Activated CD8-positive, alpha-beta T cell treated with anti-CD3 and anti-CD28 coated beads for 36 hours (primary cell): ENCODE results near the gene ORMDL1. TPM values are rescaled to one million over a fixed set of nuclear protein-coding genes. Genes with fewer than 3 reads are reported as not detected.

Experiments used
- ATAC-seq: fragments of 200-7000 bp; cut with Tn5 transposase; one replicate; pipeline ENCODE4 v1.10.0; 2021; ENCODE audit warnings: mild to moderate bottlenecking, moderate library complexity
- CTCF ChIA-PET: fragments of 350-600 bp; sonication (Branson Sonifier 250); formaldehyde crosslinking; loops from one replicate; lab custom pipeline; 2021; ENCODE audit warnings: antibody characterized with exemption; lab: Charles Lee
- POLR2A ChIA-PET: fragments of 350-600 bp; sonication (Branson Sonifier 250); formaldehyde crosslinking; loops from one replicate; lab custom pipeline; 2021; ENCODE audit warnings: antibody characterized with exemption; lab: Charles Lee
- DNase-seq: peaks from one replicate; pipeline ENCODE4 v3.0.0-alpha.2; 2020
- H3K27ac Mint-ChIP-seq: one replicate; pipeline ENCODE4 v1.8.0; 2021; ENCODE audit warnings: mild to moderate bottlenecking, mixed read lengths
- H3K27me3 Mint-ChIP-seq: one replicate; pipeline ENCODE4 v1.8.0; 2021; ENCODE audit warnings: mixed read lengths
- H3K36me3 Mint-ChIP-seq: one replicate; pipeline ENCODE4 v1.8.0; 2021; ENCODE audit warnings: low read depth, mixed read lengths
- H3K4me1 Mint-ChIP-seq: one replicate; pipeline ENCODE4 v1.8.0; 2021; ENCODE audit warnings: low read depth, mixed read lengths
- H3K4me3 Mint-ChIP-seq: one replicate; pipeline ENCODE4 v1.8.0; 2021; ENCODE audit warnings: mild to moderate bottlenecking, moderate library complexity, mixed read lengths
- H3K9me3 Mint-ChIP-seq: one replicate; pipeline ENCODE4 v1.8.0; 2021; ENCODE audit warnings: mixed read lengths
- intact Hi-C: fragments of 100-400 bp; cut with micrococcal nuclease; formaldehyde crosslinking; loops from one replicate; pipeline ENCODE4 v1.10.0; 2022
- total RNA-seq, 2 experiments: library from RNA; stranded (reverse); gene quantifications; one replicate each; pipeline ENCODE4 v1.2.3, GENCODE V29; 2021
- TF ChIP-seq, protein P1 (sequence below): fragments of 200-600 bp; IDR thresholded peaks from one replicate; pipeline ENCODE4 v1.8.0; 2022; ENCODE audit warnings: antibody characterized with exemption, mild to moderate bottlenecking

ORMDL1 gene, protein sequence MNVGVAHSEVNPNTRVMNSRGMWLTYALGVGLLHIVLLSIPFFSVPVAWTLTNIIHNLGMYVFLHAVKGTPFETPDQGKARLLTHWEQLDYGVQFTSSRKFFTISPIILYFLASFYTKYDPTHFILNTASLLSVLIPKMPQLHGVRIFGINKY
- total RNA-seq, result 10 to 100 TPM; 48.2 to 53.7 TPM

DNA sequence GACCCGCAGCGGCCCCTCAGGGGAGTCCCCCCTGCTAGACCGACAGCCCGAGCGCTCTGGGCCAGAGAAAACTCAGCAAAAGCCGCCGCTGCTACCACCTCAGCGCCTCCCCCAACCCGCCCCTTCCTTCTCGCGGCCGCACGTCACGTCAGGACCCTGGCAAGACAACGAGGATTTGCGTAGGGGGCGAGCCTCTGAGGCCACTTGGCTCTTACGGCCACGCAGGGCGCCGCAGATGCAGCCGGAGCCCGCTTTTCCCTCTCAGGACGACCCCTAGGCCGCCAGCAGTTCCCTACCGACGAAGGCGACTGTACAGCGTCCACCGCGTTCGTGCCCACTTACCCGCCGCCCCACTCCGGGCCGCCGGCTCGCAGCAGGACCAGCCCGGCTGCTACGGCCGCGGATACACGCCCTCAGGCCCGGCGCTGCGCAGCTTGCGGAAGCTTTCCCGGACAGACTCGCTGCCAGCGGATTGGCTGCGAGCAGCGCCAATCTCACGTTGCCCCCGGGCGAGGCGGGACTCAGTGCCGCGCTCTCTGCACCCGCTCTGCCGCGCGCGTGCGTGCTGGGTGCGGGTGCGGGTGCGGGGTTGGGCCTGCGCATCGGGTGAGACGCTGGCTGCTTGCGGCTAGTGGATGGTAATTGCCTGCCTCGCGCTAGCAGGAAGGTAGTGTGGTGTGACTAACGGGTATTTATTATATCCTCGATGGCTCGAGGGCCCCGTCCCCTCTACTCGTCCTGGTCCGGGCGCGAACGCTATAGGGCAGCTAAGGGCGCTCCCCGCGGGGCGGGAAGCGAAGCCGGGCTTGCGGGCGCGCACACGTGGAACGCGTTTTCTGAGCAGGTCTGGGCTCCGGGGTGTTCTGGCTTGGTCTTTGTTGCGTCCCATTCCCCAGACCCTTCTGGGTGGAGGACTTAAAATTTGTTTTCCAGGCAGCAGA lies at the start of gene ORMDL1, which contains the start of gene PMS1:
TSS of gene ORMDL1 (minus strand) at position 413 of the 941 bp plus-strand sequence. CDS start 1,744 bp downstream, outside the sequence.
TSS of gene PMS1 (plus strand) at position 524 of the 941 bp plus-strand sequence. CDS start 7,360 bp downstream, outside the sequence.
- intact Hi-C loops, result loop anchor here (2.0 kb wide), 1 partner anchor 21 kb away; the partner anchor contains the start of gene OSGEPL1
- peak within 1 kb of the TSS; percentile 97 for H3K4me3 Mint-ChIP-seq
- POLR2A ChIA-PET, result interaction anchor here (0.8 to 2.7 kb wide), 8 partner anchors 13 to 536 kb away, joined by 3 to 18 read pairs (median 5); partner anchors contain the start of genes ASNSD1 and OSGEPL1
- no peaks in the 10 kb centered on the region for H3K27me3 Mint-ChIP-seq
- TF ChIP-seq, protein P1, sequence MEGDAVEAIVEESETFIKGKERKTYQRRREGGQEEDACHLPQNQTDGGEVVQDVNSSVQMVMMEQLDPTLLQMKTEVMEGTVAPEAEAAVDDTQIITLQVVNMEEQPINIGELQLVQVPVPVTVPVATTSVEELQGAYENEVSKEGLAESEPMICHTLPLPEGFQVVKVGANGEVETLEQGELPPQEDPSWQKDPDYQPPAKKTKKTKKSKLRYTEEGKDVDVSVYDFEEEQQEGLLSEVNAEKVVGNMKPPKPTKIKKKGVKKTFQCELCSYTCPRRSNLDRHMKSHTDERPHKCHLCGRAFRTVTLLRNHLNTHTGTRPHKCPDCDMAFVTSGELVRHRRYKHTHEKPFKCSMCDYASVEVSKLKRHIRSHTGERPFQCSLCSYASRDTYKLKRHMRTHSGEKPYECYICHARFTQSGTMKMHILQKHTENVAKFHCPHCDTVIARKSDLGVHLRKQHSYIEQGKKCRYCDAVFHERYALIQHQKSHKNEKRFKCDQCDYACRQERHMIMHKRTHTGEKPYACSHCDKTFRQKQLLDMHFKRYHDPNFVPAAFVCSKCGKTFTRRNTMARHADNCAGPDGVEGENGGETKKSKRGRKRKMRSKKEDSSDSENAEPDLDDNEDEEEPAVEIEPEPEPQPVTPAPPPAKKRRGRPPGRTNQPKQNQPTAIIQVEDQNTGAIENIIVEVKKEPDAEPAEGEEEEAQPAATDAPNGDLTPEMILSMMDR, result no peak
- peaks cover 56% of the 10 kb centered on the region for H3K36me3 Mint-ChIP-seq
- H3K4me1 Mint-ChIP-seq, result peaks cover 49% of the 10 kb centered on the region
- peak; percentile 92 for ATAC-seq
- DNase-seq, result peak; percentile 95
- CTCF ChIA-PET, result interaction anchor here (1.2 to 4.2 kb wide), 3 partner anchors 12 to 33 kb away, joined by 3 to 23 read pairs (median 3); partner anchors contain the start of gene OSGEPL1
- H3K27ac Mint-ChIP-seq, result peak within 1 kb of the TSS; percentile 97
- H3K9me3 Mint-ChIP-seq, result no peaks in the 10 kb centered on the region

DNA sequence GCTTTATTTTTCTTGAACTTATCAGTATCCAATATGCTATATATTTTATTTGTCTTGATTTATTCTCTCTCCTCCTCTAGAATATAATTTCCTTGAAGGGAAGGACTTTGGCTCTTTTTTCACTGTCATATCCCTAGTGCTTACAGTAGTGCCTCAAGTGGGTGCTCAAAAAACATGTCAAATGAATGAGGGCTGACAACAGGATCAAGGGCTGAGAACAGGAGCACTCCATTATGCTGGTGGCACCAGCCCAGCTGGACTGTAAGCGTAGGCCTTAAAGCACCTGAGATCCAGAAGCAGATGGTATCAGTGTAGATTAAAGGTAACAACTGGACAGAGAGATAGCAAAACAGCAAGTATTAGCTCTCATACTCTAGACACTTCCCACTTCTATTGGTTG lies 46.4 kb upstream of the ORMDL1 start:
- CTCF ChIA-PET, result interaction anchor here (1.1 kb wide), 2 partner anchors 12 to 32 kb away, joined by 3 read pairs; no protein-coding TSS in a partner anchor
- Mint-ChIP-seq H3K9me3 (no peaks in the 10 kb centered on the region), H3K27me3 (no peaks in the 10 kb centered on the region), H3K36me3 (peaks cover 21% of the 10 kb centered on the region), H3K27ac (no peak overlapping the region), H3K4me1 (peaks cover 2% of the 10 kb centered on the region), H3K4me3 (no peak overlapping the region)
- POLR2A ChIA-PET, result no interaction called here
- TF ChIP-seq, protein P1, result no peak
- intact Hi-C loops, result no loop called here
- DNase-seq (no peak), ATAC-seq (no peak)

- peaks cover 20% of the 10 kb centered on the region for H3K36me3 Mint-ChIP-seq
- intact Hi-C loops, result no loop called here
- TF ChIP-seq, protein P1, result no peak
- H3K27ac Mint-ChIP-seq, result no peak overlapping the region
- no peak for DNase-seq
- no peaks in the 10 kb centered on the region for H3K27me3 Mint-ChIP-seq
- H3K9me3 Mint-ChIP-seq, result no peaks in the 10 kb centered on the region
- H3K4me3 Mint-ChIP-seq, result no peak overlapping the region
- ChIA-PET CTCF (interaction anchor here (1.3 kb wide), 1 partner anchor 8 kb away, joined by 4 read pairs; no protein-coding TSS in a partner anchor), POLR2A (no interaction called here)
- H3K4me1 Mint-ChIP-seq, result peaks cover 2% of the 10 kb centered on the region
- no peak for ATAC-seq
These were observed 45.1 kb upstream of the ORMDL1 start for GRCh38 chr2:189829102-189829833.

DNA sequence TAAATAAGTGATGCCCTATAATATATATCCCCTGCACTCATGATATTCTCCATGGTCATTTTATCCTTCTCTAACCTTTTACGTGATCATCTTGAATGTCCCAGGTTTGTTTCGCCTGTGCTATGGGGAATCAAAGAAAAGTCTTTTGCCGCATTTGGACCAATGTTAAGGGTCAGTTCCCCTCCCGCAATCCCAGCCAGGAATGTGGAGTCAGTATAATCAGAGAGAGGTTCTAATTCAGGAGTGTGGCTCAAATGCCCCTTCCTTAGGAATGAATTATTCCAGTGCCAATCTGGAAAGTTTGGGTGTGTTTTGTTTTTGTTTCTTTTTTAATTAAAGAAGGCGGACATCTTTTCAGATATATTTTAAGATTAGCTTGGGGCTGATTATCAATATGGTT lies 41.9 kb upstream of the ORMDL1 start:
- Mint-ChIP-seq H3K4me3 (no peak overlapping the region), H3K36me3 (peaks cover 18% of the 10 kb centered on the region), H3K27me3 (no peaks in the 10 kb centered on the region), H3K4me1 (peaks cover 3% of the 10 kb centered on the region), H3K27ac (no peak overlapping the region), H3K9me3 (no peaks in the 10 kb centered on the region)
- ATAC-seq (no peak), DNase-seq (no peak)
- ChIA-PET POLR2A (no interaction called here), CTCF (no interaction called here)
- intact Hi-C loops, result no loop called here
- TF ChIP-seq, protein P1, result no peak
